GM23338 (cell line): ENCODE measurements around the gene NELFB. TPM values are rescaled to one million over a fixed set of nuclear protein-coding genes. Genes with fewer than 3 reads are reported as not detected.
"Not testable (repeated sequence)": the region's sequence is repeated elsewhere in the genome, so short reads cannot be mapped to it uniquely, and the experiment has no call there.

Experiments used
- ATAC-seq: fragments of 200-7000 bp; cut with Tn5 transposase; 3 replicates; pipeline ENCODE4 v1.9.1; 2020
- DNase-seq: peaks from one replicate; pipeline ENCODE4 v3.0.0-alpha.2; 2015; ENCODE audit warnings: low spot score
- H2AFZ ChIP-seq: fragments of 200-600 bp; sonication (generic); 2 replicates; pipeline ENCODE4 v1.8.0; 2016; ENCODE audit warnings: antibody characterized with exemption, mild to moderate bottlenecking, moderate library complexity
- H3F3A ChIP-seq: fragments of 200-600 bp; sonication (generic); replicated peaks from 2 replicates; pipeline ENCODE4 v1.8.0; 2017; ENCODE audit warnings: antibody characterized with exemption, mixed run types, low read depth
- H3K27ac ChIP-seq: fragments of 200-600 bp; sonication (generic); 2 replicates; pipeline ENCODE4 v1.6.1; 2016; ENCODE audit warnings: low read depth
- H3K27me3 ChIP-seq: fragments of 200-600 bp; sonication (generic); 2 replicates; pipeline ENCODE4 v1.8.0; 2016; ENCODE audit warnings: mild to moderate bottlenecking, mixed run types, moderate library complexity; ENCODE audit not compliant: insufficient read depth
- H3K36me3 ChIP-seq: fragments of 200-600 bp; sonication (generic); 2 replicates; pipeline ENCODE4 v1.8.0; 2016; ENCODE audit warnings: mild to moderate bottlenecking; ENCODE audit not compliant: insufficient read depth
- H3K4me1 ChIP-seq: fragments of 200-600 bp; sonication (generic); 2 replicates; pipeline ENCODE4 v1.8.0; 2016; ENCODE audit warnings: mild to moderate bottlenecking, moderate library complexity; ENCODE audit not compliant: insufficient read depth
- H3K4me2 ChIP-seq: fragments of 200-600 bp; sonication (generic); 2 replicates; pipeline ENCODE4 v1.7.1; 2017; ENCODE audit warnings: mixed run types
- H3K4me3 ChIP-seq: fragments of 200-600 bp; sonication (generic); 2 replicates; pipeline ENCODE4 v1.6.1; 2016; ENCODE audit warnings: mixed run types
- H3K79me2 ChIP-seq: fragments of 200-600 bp; sonication (generic); replicated peaks from 2 replicates; pipeline ENCODE4 v1.8.0; 2017; ENCODE audit warnings: mild to moderate bottlenecking; ENCODE audit not compliant: insufficient read depth
- H3K9me2 ChIP-seq: fragments of 200-600 bp; sonication (generic); 2 replicates; pipeline ENCODE4 v1.8.0; 2017; ENCODE audit not compliant: insufficient read depth
- H4K20me1 ChIP-seq: fragments of 200-600 bp; sonication (generic); replicated peaks from 2 replicates; pipeline ENCODE4 v1.8.0; 2017; ENCODE audit warnings: mild to moderate bottlenecking; ENCODE audit not compliant: insufficient read depth
- H3K27ac Mint-ChIP-seq: 2 replicates; pipeline ENCODE4 v1.8.0; 2020; ENCODE audit warnings: inconsistent platforms, mild to moderate bottlenecking, moderate library complexity, mixed read lengths
- H3K27me3 Mint-ChIP-seq: 3 replicates; pipeline ENCODE4 v1.8.0; 2022; ENCODE audit warnings: low read depth, mild to moderate bottlenecking, moderate library complexity, mixed read lengths, inconsistent platforms; ENCODE audit not compliant: insufficient read depth, poor library complexity
- H3K36me3 Mint-ChIP-seq: 3 replicates; pipeline ENCODE4 v1.8.0; 2021; ENCODE audit warnings: low read depth, mild to moderate bottlenecking, inconsistent platforms, moderate library complexity, mixed read lengths
- H3K4me1 Mint-ChIP-seq: 3 replicates; pipeline ENCODE4 v1.8.0; 2020; ENCODE audit warnings: mild to moderate bottlenecking, inconsistent platforms, mixed read lengths
- H3K4me3 Mint-ChIP-seq: 3 replicates; pipeline ENCODE4 v1.8.0; 2021; ENCODE audit warnings: moderate library complexity, mild to moderate bottlenecking, inconsistent platforms, mixed read lengths
- H3K9me3 Mint-ChIP-seq: 3 replicates; pipeline ENCODE4 v1.8.0; 2020; ENCODE audit warnings: moderate library complexity, mild to moderate bottlenecking, inconsistent platforms, mixed read lengths
- ZNF331 ChIP-seq: fragments of 250-450 bp; sonication (Bioruptor Pico); IDR thresholded peaks from 2 replicates; pipeline ENCODE4 v1.5.0; 2020; ENCODE audit warnings: low read depth, mild to moderate bottlenecking, moderate library complexity
- polyA plus RNA-seq: library from polyadenylated mRNA; unstranded; fragments of >200 nt; fragmentation: Nextera tagmentation; extraction: Ambion mirVana; gene quantifications from 2 replicates; pipeline ENCODE4 v1.2.1, GENCODE V29; 2016
- total RNA-seq: library from RNA; depleted of rRNA; stranded (reverse); fragments of >200 nt; shearing (Covaris generic); gene quantifications from 2 replicates; pipeline ENCODE4 v1.2.3, GENCODE V29; 2014
- TF ChIP-seq, protein P1 (sequence below), 2 experiments: fragments of 200-600 bp in 1 of 2; sonication (generic) in 1 of 2; conservative IDR thresholded peaks; 2 replicates each; pipeline versions ENCODE4 v1.5.1 to v1.6.1; 2016 to 2017; ENCODE audit warnings: antibody characterized with exemption in 2 of 2, low read depth in 2 of 2, mild to moderate bottlenecking in 2 of 2, moderate library complexity in 1 of 2
- TF ChIP-seq, protein P2 (sequence below): IDR thresholded peaks from one replicate; pipeline ENCODE4 v1.6.1; 2018; ENCODE audit warnings: antibody characterized with exemption; ENCODE audit not compliant: unreplicated experiment
- TF ChIP-seq, protein P3 (sequence below): IDR thresholded peaks from 2 replicates; pipeline ENCODE4 v1.6.1; 2016; ENCODE audit warnings: antibody characterized with exemption

NELFB gene
- total and polyA plus RNA-seq, 2 experiments from 2014 or later: 30.0 to 97.3 TPM

DNA sequence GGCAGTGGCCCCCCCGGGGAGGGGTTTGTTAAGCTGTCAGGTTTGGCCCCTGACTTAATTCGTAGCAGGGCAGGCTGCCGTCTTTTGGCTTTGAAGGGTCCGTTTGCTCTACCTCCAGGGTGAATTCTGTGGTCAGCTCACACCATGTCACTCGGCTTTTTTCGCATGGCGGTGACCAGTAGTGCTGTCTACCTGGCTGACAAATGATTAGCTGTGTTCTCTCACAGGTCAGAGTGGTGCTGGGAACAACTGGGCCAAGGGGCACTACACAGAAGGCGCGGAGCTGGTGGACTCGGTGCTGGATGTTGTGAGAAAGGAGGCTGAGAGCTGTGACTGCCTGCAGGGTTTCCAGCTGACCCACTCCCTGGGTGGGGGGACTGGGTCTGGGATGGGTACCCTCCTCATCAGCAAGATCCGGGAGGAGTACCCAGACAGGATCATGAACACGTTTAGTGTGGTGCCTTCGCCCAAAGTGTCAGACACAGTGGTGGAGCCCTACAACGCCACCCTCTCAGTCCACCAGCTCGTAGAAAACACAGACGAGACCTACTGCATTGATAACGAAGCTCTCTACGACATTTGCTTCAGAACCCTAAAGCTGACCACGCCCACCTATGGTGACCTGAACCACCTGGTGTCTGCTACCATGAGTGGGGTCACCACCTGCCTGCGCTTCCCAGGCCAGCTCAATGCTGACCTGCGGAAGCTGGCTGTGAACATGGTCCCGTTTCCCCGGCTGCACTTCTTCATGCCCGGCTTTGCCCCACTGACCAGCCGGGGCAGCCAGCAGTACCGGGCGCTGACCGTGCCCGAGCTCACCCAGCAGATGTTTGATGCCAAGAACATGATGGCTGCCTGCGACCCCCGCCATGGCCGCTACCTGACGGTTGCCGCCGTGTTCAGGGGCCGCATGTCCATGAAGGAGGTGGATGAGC lies 12.6 kb upstream of the NELFB start (continued):
- TF ChIP-seq, protein P1, sequence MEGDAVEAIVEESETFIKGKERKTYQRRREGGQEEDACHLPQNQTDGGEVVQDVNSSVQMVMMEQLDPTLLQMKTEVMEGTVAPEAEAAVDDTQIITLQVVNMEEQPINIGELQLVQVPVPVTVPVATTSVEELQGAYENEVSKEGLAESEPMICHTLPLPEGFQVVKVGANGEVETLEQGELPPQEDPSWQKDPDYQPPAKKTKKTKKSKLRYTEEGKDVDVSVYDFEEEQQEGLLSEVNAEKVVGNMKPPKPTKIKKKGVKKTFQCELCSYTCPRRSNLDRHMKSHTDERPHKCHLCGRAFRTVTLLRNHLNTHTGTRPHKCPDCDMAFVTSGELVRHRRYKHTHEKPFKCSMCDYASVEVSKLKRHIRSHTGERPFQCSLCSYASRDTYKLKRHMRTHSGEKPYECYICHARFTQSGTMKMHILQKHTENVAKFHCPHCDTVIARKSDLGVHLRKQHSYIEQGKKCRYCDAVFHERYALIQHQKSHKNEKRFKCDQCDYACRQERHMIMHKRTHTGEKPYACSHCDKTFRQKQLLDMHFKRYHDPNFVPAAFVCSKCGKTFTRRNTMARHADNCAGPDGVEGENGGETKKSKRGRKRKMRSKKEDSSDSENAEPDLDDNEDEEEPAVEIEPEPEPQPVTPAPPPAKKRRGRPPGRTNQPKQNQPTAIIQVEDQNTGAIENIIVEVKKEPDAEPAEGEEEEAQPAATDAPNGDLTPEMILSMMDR (conservative IDR thresholded peaks at IDR 0.05; ENCODE audit: low read depth in 2 of 2): no peak
- TF ChIP-seq, protein P2, sequence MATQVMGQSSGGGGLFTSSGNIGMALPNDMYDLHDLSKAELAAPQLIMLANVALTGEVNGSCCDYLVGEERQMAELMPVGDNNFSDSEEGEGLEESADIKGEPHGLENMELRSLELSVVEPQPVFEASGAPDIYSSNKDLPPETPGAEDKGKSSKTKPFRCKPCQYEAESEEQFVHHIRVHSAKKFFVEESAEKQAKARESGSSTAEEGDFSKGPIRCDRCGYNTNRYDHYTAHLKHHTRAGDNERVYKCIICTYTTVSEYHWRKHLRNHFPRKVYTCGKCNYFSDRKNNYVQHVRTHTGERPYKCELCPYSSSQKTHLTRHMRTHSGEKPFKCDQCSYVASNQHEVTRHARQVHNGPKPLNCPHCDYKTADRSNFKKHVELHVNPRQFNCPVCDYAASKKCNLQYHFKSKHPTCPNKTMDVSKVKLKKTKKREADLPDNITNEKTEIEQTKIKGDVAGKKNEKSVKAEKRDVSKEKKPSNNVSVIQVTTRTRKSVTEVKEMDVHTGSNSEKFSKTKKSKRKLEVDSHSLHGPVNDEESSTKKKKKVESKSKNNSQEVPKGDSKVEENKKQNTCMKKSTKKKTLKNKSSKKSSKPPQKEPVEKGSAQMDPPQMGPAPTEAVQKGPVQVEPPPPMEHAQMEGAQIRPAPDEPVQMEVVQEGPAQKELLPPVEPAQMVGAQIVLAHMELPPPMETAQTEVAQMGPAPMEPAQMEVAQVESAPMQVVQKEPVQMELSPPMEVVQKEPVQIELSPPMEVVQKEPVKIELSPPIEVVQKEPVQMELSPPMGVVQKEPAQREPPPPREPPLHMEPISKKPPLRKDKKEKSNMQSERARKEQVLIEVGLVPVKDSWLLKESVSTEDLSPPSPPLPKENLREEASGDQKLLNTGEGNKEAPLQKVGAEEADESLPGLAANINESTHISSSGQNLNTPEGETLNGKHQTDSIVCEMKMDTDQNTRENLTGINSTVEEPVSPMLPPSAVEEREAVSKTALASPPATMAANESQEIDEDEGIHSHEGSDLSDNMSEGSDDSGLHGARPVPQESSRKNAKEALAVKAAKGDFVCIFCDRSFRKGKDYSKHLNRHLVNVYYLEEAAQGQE: no peak
- no peak for TF ChIP-seq ZNF331 (CRISPR knock-in tag)
- TF ChIP-seq, protein P3, sequence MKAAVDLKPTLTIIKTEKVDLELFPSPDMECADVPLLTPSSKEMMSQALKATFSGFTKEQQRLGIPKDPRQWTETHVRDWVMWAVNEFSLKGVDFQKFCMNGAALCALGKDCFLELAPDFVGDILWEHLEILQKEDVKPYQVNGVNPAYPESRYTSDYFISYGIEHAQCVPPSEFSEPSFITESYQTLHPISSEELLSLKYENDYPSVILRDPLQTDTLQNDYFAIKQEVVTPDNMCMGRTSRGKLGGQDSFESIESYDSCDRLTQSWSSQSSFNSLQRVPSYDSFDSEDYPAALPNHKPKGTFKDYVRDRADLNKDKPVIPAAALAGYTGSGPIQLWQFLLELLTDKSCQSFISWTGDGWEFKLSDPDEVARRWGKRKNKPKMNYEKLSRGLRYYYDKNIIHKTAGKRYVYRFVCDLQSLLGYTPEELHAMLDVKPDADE: no peak

DNA sequence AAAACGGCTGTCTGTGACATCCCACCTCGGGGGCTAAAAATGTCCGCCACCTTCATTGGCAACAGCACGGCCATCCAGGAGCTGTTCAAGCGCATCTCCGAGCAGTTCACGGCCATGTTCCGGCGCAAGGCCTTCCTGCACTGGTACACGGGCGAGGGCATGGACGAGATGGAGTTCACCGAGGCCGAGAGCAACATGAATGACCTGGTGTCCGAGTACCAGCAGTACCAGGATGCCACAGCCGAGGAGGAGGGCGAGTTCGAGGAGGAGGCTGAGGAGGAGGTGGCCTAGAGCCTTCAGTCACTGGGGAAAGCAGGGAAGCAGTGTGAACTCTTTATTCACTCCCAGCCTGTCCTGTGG lies 11.9 kb upstream of the NELFB start:
- DNase-seq, H3K4me2 ChIP-seq, H2AFZ ChIP-seq, ATAC-seq, H3K4me3 ChIP-seq, H3K9me3 Mint-ChIP-seq, H3K27me3 ChIP-seq, H3K27ac ChIP-seq, H3K9me2 ChIP-seq, H3K36me3 ChIP-seq, H3K27ac Mint-ChIP-seq: not testable (repeated sequence)
- H3F3A ChIP-seq: 0 out of 2 replicates have a peak, but pooled peaks cover 29% of the 10 kb centered on the region
- peak overlapping the region; percentile 86 for H3K4me3 Mint-ChIP-seq
- H3K79me2 ChIP-seq: peaks cover 29% of the 10 kb centered on the region
- H3K27me3 Mint-ChIP-seq: peaks cover 26% of the 10 kb centered on the region
- H3K4me1 ChIP-seq: peaks cover 18% of the 10 kb centered on the region; the same call in 1 of the 2 replicates
- peaks cover 31% of the 10 kb centered on the region for H3K36me3 Mint-ChIP-seq
- H3K4me1 Mint-ChIP-seq: peaks cover 32% of the 10 kb centered on the region
- peaks cover 16% of the 10 kb centered on the region for H4K20me1 ChIP-seq
